ENCODE data around the gene TEKT3.

Gene TEKT3

GRCh38 chr17:15290605-15291004, 50.8 kb downstream of the TEKT3 start:
- TF ChIP-seq CTCF (IDR thresholded peaks at IDR 0.05): no peak

- no peak for TF ChIP-seq CTCF (IDR thresholded peaks at IDR 0.05)
Observed at GRCh38 chr17:15289285-15290183, 51.9 kb downstream of the TEKT3 start.

DNA sequence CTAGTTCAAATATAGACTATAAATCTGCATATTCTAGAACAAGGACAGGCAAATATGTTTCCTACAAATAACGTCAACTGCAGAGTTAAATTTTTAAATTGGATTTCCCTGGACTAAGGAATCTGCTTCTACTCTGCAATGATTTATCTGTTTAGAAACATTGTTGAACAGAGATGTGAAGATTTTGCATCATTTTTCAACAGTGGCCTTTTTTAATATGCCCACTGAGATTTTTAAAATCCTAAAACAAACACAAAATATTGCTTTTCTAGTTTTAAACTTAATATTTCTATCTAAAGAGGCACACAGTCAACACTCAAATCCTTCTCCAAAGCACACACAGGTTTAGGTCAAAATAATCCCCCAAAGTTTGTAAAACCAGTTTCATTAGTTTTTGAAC, 52.5 kb downstream of the TEKT3 start:
- no peak for TF ChIP-seq CTCF (IDR thresholded peaks at IDR 0.05)

DNA sequence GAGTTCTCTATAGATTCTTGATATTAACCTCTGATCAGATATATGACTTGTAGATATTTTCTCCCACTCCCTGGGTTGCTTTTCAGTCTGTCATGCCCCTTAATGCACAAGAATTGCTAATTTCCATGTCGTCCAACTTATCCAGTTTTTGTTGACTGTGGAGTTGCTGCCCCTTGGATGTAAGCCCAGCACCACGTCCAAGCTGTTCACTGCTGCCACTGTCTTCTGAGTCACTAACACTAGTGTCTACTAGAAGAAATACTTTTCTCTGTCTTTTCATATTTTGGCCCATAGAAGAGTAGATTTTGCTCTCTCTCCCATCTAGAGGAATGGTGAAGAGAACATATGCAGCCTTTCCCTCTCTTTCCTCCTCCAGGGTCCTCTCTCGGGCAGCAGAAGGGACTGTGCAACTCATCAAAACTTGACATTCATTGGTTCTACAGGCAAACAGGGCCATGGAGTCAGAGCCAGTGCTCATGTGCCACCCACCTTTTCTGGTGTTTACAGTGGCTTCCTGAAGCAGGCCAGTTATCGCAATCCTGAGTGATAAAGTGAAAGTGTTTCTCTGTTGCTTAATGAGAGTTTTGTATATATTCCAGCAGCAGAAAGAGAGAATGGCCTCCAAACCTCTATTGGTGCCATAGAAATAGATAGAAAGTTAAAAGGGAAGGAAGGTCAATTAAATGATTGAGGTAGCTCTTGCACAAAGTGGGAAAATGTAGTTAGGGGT, 53.7 kb downstream of the TEKT3 start:
- no peak for TF ChIP-seq CTCF (IDR thresholded peaks at IDR 0.05)

- TF ChIP-seq CTCF (IDR thresholded peaks at IDR 0.05): no peak
Observed at GRCh38 chr17:15285466-15285865, 55.9 kb downstream of the TEKT3 start.

DNA sequence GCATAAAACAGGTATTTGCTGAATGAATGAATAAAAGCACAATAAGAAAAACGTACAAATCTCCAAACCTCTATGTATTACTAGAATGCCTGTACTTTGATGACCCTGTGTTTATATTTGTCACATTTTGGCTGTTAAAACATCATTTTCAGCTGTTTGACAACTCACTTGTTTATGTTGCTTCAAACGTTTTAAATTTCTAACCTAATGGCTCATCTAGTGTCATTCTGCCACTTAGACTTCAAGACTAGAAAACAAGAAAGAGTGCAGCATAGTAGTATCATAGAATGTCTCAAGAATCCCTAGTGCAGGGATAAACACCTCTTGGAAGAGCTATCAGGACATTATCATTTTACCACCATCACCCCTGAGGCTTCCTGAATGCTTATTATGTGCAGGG, 56.9 kb downstream of the TEKT3 start:
- TF ChIP-seq CTCF (IDR thresholded peaks at IDR 0.05): no peak

- TF ChIP-seq CTCF (IDR thresholded peaks at IDR 0.05): no peak
Observed at GRCh38 chr17:15284107-15284506, 57.3 kb downstream of the TEKT3 start.

All from LNCAP (cell line).